ENCODE measurements around the gene GUCY1A2. TPM values are rescaled to one million over a fixed set of nuclear protein-coding genes. Genes with fewer than 3 reads are reported as not detected.

GUCY1A2 gene
- polyA plus RNA-seq, 1 donor (not counting 4 experiments of a cell fraction or from before 2014, with no cell fraction given) = not detected

GRCh38 chr11:106848526-106848925 is 169.8 kb downstream of the GUCY1A2 start:
- no peak overlapping the region for H3K27ac ChIP-seq (ENCODE audit: control insufficient read depth, insufficient read depth, low read length)
- H3K4me3 ChIP-seq (ENCODE audit: control insufficient read depth in 2 of 3, extremely low read depth in 1 of 3, insufficient read depth in 2 of 3, low read depth in 1 of 3, low read length in 3 of 3) = no peak overlapping the region
- DNase-seq (ENCODE audit: low read depth, low spot score) (no peak), FAIRE-seq (no peak)
- no peaks in the 10 kb centered on the region for H3K9me1 ChIP-seq (ENCODE audit: control insufficient read depth, extremely low read depth, insufficient read depth, low read length)
- dilution Hi-C loops (cut with MboI; ENCODE audit: extremely low pct_ligation_motif_present, low sequenced_read_pairs) = no loop called here
- no peaks in the 10 kb centered on the region for H3K9me3 ChIP-seq (ENCODE audit: control insufficient read depth, low read depth, low read length)
- H3K4me2 ChIP-seq (ENCODE audit: control insufficient read depth, extremely low read depth, insufficient read depth, low read depth, low read length) = no peak overlapping the region
- H4K20me1 ChIP-seq (ENCODE audit: control insufficient read depth, extremely low read depth, insufficient read depth, low read length) = no peaks in the 10 kb centered on the region
- no peaks in the 10 kb centered on the region for H3K79me2 ChIP-seq (ENCODE audit: control insufficient read depth, insufficient read depth, low read length)
- H3K4me1 ChIP-seq (ENCODE audit: control insufficient read depth, extremely low read depth, insufficient read depth, low read length) = no peaks in the 10 kb centered on the region
- TF ChIP-seq CTCF (optimal IDR thresholded peaks at IDR 0.05 in 1 of 3, IDR thresholded peaks at IDR 0.05 in 1 of 3, conservative IDR thresholded peaks at IDR 0.05 in 1 of 3; ENCODE audit: extremely low read depth in 1 of 3, insufficient read depth in 2 of 3, low read length in 3 of 3) (no peak), EZH2 (IDR thresholded peaks at IDR 0.05; ENCODE audit: low read length) (no peak)
- H3K9ac ChIP-seq (ENCODE audit: control insufficient read depth, extremely low read depth, insufficient read depth, low read length) = no peak overlapping the region
- H3K36me3 ChIP-seq (ENCODE audit: control insufficient read depth in 2 of 2, extremely low read depth in 1 of 2, insufficient read depth in 2 of 2, low read length in 2 of 2) = no peaks in the 10 kb centered on the region
- H2AFZ ChIP-seq (ENCODE audit: control insufficient read depth, low read length) = no peak overlapping the region
- H3K27me3 ChIP-seq (ENCODE audit: control insufficient read depth, extremely low read depth, insufficient read depth, low read length) = no peaks in the 10 kb centered on the region

GRCh38 chr11:106842134-106842533 is 176.1 kb downstream of the GUCY1A2 start:
- DNase-seq (ENCODE audit: low read depth, low spot score) (no peak), FAIRE-seq (no peak)
- Histone ChIP-seq H3K79me2 (ENCODE audit: control insufficient read depth, insufficient read depth, low read length) (no peaks in the 10 kb centered on the region), H3K4me2 (ENCODE audit: control insufficient read depth, extremely low read depth, insufficient read depth, low read depth, low read length) (no peak overlapping the region), H3K4me3 (ENCODE audit: control insufficient read depth in 2 of 3, extremely low read depth in 1 of 3, insufficient read depth in 2 of 3, low read depth in 1 of 3, low read length in 3 of 3) (no peak overlapping the region), H3K27ac (ENCODE audit: control insufficient read depth, insufficient read depth, low read length) (no peak overlapping the region), H3K27me3 (ENCODE audit: control insufficient read depth, extremely low read depth, insufficient read depth, low read length) (no peaks in the 10 kb centered on the region), H3K9me1 (ENCODE audit: control insufficient read depth, extremely low read depth, insufficient read depth, low read length) (no peaks in the 10 kb centered on the region), H4K20me1 (ENCODE audit: control insufficient read depth, extremely low read depth, insufficient read depth, low read length) (no peaks in the 10 kb centered on the region), H3K9ac (ENCODE audit: control insufficient read depth, extremely low read depth, insufficient read depth, low read length) (no peak overlapping the region), H3K4me1 (ENCODE audit: control insufficient read depth, extremely low read depth, insufficient read depth, low read length) (no peaks in the 10 kb centered on the region), H3K36me3 (ENCODE audit: control insufficient read depth in 2 of 2, extremely low read depth in 1 of 2, insufficient read depth in 2 of 2, low read length in 2 of 2) (no peaks in the 10 kb centered on the region), H2AFZ (ENCODE audit: control insufficient read depth, low read length) (no peak overlapping the region), H3K9me3 (ENCODE audit: control insufficient read depth, low read depth, low read length) (no peaks in the 10 kb centered on the region)
- dilution Hi-C loops (cut with MboI; ENCODE audit: extremely low pct_ligation_motif_present, low sequenced_read_pairs) = no loop called here
- TF ChIP-seq CTCF (optimal IDR thresholded peaks at IDR 0.05 in 1 of 3, IDR thresholded peaks at IDR 0.05 in 1 of 3, conservative IDR thresholded peaks at IDR 0.05 in 1 of 3; ENCODE audit: extremely low read depth in 1 of 3, insufficient read depth in 2 of 3, low read length in 3 of 3) (no peak), EZH2 (IDR thresholded peaks at IDR 0.05; ENCODE audit: low read length) (no peak)

All from keratinocyte (primary cell).